DOHH2 (cell line): ENCODE data around the gene THBD.

Source experiments
- CTCF ChIP-seq: fragments of 200-600 bp; sonication (generic); IDR thresholded peaks from one replicate; pipeline ENCODE4 v1.5.1; 2014; ENCODE audit warnings: antibody characterized with exemption, mild to moderate bottlenecking, low read depth, low read length; ENCODE audit not compliant: poor library complexity, severe bottlenecking
- EZH2phosphoT487 ChIP-seq: fragments of 200-600 bp; sonication (generic); IDR thresholded peaks from 2 replicates; pipeline ENCODE4 v1.6.1; 2017; ENCODE audit warnings: borderline replicate concordance, mild to moderate bottlenecking, antibody characterized with exemption, low read length, moderate library complexity, mixed read lengths

GRCh38 chr20:23079016-23079351, 29.5 kb upstream of the THBD start:
- peak; percentile 36 for TF ChIP-seq CTCF
- no peak for TF ChIP-seq EZH2phosphoT487
